ENCODE results near the gene P4HTM. TPM values are rescaled to one million over a fixed set of nuclear protein-coding genes. Genes with fewer than 3 reads are reported as not detected.
"Not testable (repeated sequence)": the region's sequence is repeated elsewhere in the genome, so short reads cannot be mapped to it uniquely, and the experiment has no call there.

Gene P4HTM
- total RNA-seq, 3 donors from 2014 or later, result 29.9 to 59.7 (median 58.7) TPM

- peak; percentile 82 to 94 for DNase-seq (ENCODE audit: low spot score in 2 of 2)
- TF ChIP-seq POLR2AphosphoS5 (IDR thresholded peaks at IDR 0.05) (no peak), POLR2A (IDR thresholded peaks at IDR 0.05) (no peak)
- TF ChIP-seq, protein P1, sequence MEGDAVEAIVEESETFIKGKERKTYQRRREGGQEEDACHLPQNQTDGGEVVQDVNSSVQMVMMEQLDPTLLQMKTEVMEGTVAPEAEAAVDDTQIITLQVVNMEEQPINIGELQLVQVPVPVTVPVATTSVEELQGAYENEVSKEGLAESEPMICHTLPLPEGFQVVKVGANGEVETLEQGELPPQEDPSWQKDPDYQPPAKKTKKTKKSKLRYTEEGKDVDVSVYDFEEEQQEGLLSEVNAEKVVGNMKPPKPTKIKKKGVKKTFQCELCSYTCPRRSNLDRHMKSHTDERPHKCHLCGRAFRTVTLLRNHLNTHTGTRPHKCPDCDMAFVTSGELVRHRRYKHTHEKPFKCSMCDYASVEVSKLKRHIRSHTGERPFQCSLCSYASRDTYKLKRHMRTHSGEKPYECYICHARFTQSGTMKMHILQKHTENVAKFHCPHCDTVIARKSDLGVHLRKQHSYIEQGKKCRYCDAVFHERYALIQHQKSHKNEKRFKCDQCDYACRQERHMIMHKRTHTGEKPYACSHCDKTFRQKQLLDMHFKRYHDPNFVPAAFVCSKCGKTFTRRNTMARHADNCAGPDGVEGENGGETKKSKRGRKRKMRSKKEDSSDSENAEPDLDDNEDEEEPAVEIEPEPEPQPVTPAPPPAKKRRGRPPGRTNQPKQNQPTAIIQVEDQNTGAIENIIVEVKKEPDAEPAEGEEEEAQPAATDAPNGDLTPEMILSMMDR (IDR thresholded peaks at IDR 0.05), result no peak
- no peaks in the 10 kb centered on the region for H3K36me3 ChIP-seq
- peak overlapping the region; percentile 68 to 80 (median 74) for H3K4me3 ChIP-seq
- peak overlapping the region; percentile 93 to 97 for H3K27ac ChIP-seq
- H3K4me1 ChIP-seq, result no peaks in the 10 kb centered on the region
- H3K9me3 ChIP-seq, result no peaks in the 10 kb centered on the region
- no peaks in the 10 kb centered on the region for H3K27me3 ChIP-seq
- intact Hi-C loops (cut with DNase I; ENCODE audit: low total_unique reads), result no loop called here
Measured at GRCh38 chr3:49007771-49008528, 17.9 kb downstream of the P4HTM start.

DNA sequence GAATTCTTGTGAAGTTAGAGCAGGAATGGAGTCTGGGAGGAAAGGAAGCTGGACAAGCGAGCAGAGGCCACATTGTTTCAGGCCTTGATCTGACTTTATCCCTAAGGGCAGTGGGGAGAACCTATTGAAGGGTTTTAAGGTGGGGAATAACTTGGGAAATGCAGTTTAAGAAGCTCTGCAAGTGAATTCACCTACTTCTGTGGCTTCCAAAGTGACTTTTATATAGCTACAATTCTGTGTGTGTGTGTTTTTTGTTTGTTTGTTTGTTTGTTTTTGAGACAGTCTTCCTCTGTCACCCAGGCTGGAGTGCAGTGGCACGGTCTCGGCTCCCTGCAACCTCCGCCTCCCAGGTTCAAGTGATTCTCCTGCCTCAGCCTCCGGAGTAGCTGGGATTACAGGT, 18.6 kb downstream of the P4HTM start:
- H3K27ac ChIP-seq, result peak overlapping the region; percentile 93 to 97
- intact Hi-C loops (cut with DNase I; ENCODE audit: low total_unique reads), result not testable (repeated sequence)

DNA sequence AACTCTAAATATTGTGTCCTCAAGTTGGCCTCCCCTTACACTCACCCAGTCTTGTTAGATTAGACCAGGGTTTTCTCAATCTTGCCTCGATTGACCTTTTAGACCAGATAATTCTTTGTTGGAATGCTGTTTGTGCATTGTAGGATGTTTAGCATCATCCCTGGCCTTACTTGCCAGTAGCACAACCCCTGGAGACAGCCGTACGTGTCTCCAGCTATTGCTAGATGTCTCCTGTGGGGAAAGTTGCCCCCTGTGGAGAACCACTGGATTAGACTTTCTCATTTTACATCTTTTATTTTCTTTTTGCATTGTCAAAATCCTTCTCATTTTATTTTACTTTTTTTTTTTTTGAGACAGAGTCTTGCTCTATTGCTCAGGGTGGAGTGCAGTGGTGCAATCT, 19.4 kb downstream of the P4HTM start:
- Histone ChIP-seq H3K9me3 (no peaks in the 10 kb centered on the region), H3K4me3 (no peak overlapping the region), H3K36me3 (no peaks in the 10 kb centered on the region), H3K27me3 (no peaks in the 10 kb centered on the region), H3K4me1 (no peaks in the 10 kb centered on the region), H3K27ac (no peak overlapping the region)
- intact Hi-C loops (cut with DNase I; ENCODE audit: low total_unique reads), result no loop called here
- DNase-seq (ENCODE audit: low spot score in 2 of 2), result no peak
- TF ChIP-seq, protein P1 (IDR thresholded peaks at IDR 0.05), result no peak
- TF ChIP-seq POLR2AphosphoS5 (IDR thresholded peaks at IDR 0.05) (no peak), POLR2A (IDR thresholded peaks at IDR 0.05) (no peak)

More for the DNA sequence above, 18.6 kb downstream of the P4HTM start:
- peak overlapping the region; percentile 68 to 80 (median 74) for H3K4me3 ChIP-seq
- H3K27me3 ChIP-seq; H3K36me3 ChIP-seq; H3K4me1 ChIP-seq; H3K9me3 ChIP-seq; DNase-seq (ENCODE audit: low spot score in 2 of 2): not testable (repeated sequence)

GRCh38 chr3:49012441-49013017, 22.5 kb downstream of the P4HTM start:
- intact Hi-C loops (cut with DNase I; ENCODE audit: low total_unique reads), result no loop called here
- H3K9me3 ChIP-seq, result no peaks in the 10 kb centered on the region
- peaks cover 7% of the 10 kb centered on the region for H3K36me3 ChIP-seq
- TF ChIP-seq POLR2AphosphoS5 (IDR thresholded peaks at IDR 0.05), result no peak
- no peak overlapping the region for H3K4me3 ChIP-seq
- DNase-seq (ENCODE audit: low spot score in 2 of 2), result no peak
- H3K4me1 ChIP-seq, result peaks cover 0 to 5% of the 10 kb centered on the region in 2 donors
- no peak overlapping the region for H3K27ac ChIP-seq
- no peaks in the 10 kb centered on the region for H3K27me3 ChIP-seq

- Histone ChIP-seq H3K27ac (no peak overlapping the region), H3K4me1 (peaks cover 0 to 7% of the 10 kb centered on the region in 2 donors), H3K27me3 (no peaks in the 10 kb centered on the region), H3K9me3 (no peaks in the 10 kb centered on the region), H3K36me3 (peaks cover 7% of the 10 kb centered on the region), H3K4me3 (no peak overlapping the region)
- intact Hi-C loops (cut with DNase I; ENCODE audit: low total_unique reads), result no loop called here
- no peak for DNase-seq (ENCODE audit: low spot score in 2 of 2)
- TF ChIP-seq, protein P1 (IDR thresholded peaks at IDR 0.05), result no peak
- TF ChIP-seq POLR2AphosphoS5 (IDR thresholded peaks at IDR 0.05) (no peak), POLR2A (IDR thresholded peaks at IDR 0.05) (no peak)
Measured at GRCh38 chr3:49013113-49013737, 23.2 kb downstream of the P4HTM start.
